Measurements from ENCODE around the gene RBFOX1.

DNA sequence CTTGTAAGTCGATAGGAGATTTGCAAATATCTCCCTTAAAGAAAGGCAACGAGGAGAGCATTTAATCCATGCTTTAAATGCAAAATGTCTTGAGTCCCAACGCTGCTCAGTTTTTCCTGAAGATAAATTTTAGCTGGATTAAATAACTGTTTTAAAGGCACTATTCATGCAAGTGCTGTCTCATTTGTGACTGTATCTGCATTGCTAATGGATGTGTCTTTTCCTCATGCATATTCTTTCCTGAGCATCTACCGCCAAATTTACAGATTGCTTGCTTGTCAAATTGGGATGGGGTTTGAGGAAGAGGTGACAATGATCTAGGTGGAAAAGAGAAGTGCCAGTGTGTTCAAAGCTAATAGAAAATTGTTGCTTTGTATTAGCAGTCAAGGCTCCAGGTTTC lies 106.9 kb downstream of the RBFOX1 start:
- no peak for TF ChIP-seq CTCF (IDR thresholded peaks at IDR 0.05)
- no peak for TF ChIP-seq POLR2A (IDR thresholded peaks at IDR 0.05)
